HG03457 (cell line): ENCODE measurements around the gene CSMD2.

Experiments used
- ATAC-seq: cut with Tn5 transposase; IDR thresholded peaks from one replicate; pipeline ENCODE4 v1.9.1; 2021; ENCODE audit warnings: moderate number of reproducible peaks; ENCODE audit not compliant: unreplicated experiment

CSMD2 gene

GRCh38 chr1:33655496-33655895, 509.5 kb downstream of the CSMD2 start:
- ATAC-seq = no peak

GRCh38 chr1:33654267-33654834, 510.7 kb downstream of the CSMD2 start:
- ATAC-seq = no peak

GRCh38 chr1:33653226-33653625, 511.8 kb downstream of the CSMD2 start:
- no peak for ATAC-seq

GRCh38 chr1:33650708-33651107, 514.3 kb downstream of the CSMD2 start:
- no peak for ATAC-seq

GRCh38 chr1:33649759-33650158, 515.3 kb downstream of the CSMD2 start:
- ATAC-seq = no peak

GRCh38 chr1:33643216-33643615, 521.8 kb downstream of the CSMD2 start:
- no peak for ATAC-seq

GRCh38 chr1:33641104-33641830, 523.8 kb downstream of the CSMD2 start:
- no peak for ATAC-seq

- no peak for ATAC-seq
Observed at GRCh38 chr1:33640114-33640660, 524.8 kb downstream of the CSMD2 start.

- ATAC-seq = no peak
Observed at GRCh38 chr1:33637846-33638440, 527.1 kb downstream of the CSMD2 start.

GRCh38 chr1:33636209-33636608, 528.8 kb downstream of the CSMD2 start:
- no peak for ATAC-seq

- ATAC-seq = no peak
Observed at GRCh38 chr1:33635336-33636012, 529.6 kb downstream of the CSMD2 start.

GRCh38 chr1:33634806-33635205, 530.2 kb downstream of the CSMD2 start:
- ATAC-seq = no peak

GRCh38 chr1:33634143-33634542, 530.9 kb downstream of the CSMD2 start:
- no peak for ATAC-seq

GRCh38 chr1:33633019-33633801, 531.8 kb downstream of the CSMD2 start:
- no peak for ATAC-seq

GRCh38 chr1:33630686-33631085, 534.3 kb downstream of the CSMD2 start:
- no peak for ATAC-seq

- ATAC-seq = no peak
Observed at GRCh38 chr1:33626801-33627200, 538.2 kb downstream of the CSMD2 start.

- no peak for ATAC-seq
Observed at GRCh38 chr1:33624991-33625870, 539.8 kb downstream of the CSMD2 start.

GRCh38 chr1:33624261-33624990, 540.6 kb downstream of the CSMD2 start:
- no peak for ATAC-seq

GRCh38 chr1:33623811-33624210, 541.2 kb downstream of the CSMD2 start:
- ATAC-seq = no peak
